Esophagus (tissue), 2 donors: ENCODE measurements around the gene IL10RB. TPM values are rescaled to one million over a fixed set of nuclear protein-coding genes. Genes with fewer than 3 reads are reported as not detected.

Source experiments
- H3K27ac ChIP-seq, 2 donors: one replicate each; pipeline ENCODE4 v1.5.1; 2013; ENCODE audit warnings: low read depth in 2 of 2, mild to moderate bottlenecking in 2 of 2, inconsistent platforms in 1 of 2, low read length in 1 of 2, moderate library complexity in 1 of 2
- H3K27me3 ChIP-seq, 2 donors: one replicate each; pipeline ENCODE4 v1.6.1; 2013; ENCODE audit warnings: low read length in 2 of 2, control low read depth in 1 of 2, mild to moderate bottlenecking in 1 of 2; ENCODE audit not compliant: insufficient read depth in 2 of 2, control insufficient read depth in 1 of 2
- H3K36me3 ChIP-seq, 2 donors: one replicate each; pipeline ENCODE4 v1.6.1; 2013; ENCODE audit warnings: low read length in 1 of 2; ENCODE audit not compliant: control insufficient read depth in 2 of 2, insufficient read depth in 2 of 2
- H3K4me1 ChIP-seq, 2 donors: one replicate each; pipeline ENCODE4 v1.6.1; 2013; ENCODE audit warnings: low read length in 1 of 2; ENCODE audit not compliant: control insufficient read depth in 2 of 2, insufficient read depth in 2 of 2
- H3K4me3 ChIP-seq, 2 donors: one replicate each; pipeline ENCODE4 v1.5.1; 2013; ENCODE audit warnings: low read length in 2 of 2, mild to moderate bottlenecking in 2 of 2, low read depth in 1 of 2, moderate library complexity in 1 of 2
- H3K9me3 ChIP-seq, 2 donors: one replicate each; pipeline ENCODE4 v1.6.1; 2013; ENCODE audit warnings: mild to moderate bottlenecking in 2 of 2, low read depth in 1 of 2, low read length in 1 of 2, moderate library complexity in 1 of 2; ENCODE audit not compliant: control insufficient read depth in 2 of 2, insufficient read depth in 1 of 2
- WGBS, 2 donors: extraction: QIAGEN DNeasy Blood & Tissue Kit; methylation state at CpG; one replicate each; pipeline ENCODE4 v1.1.7; 2013; 5-methylcytosine and 5-hydroxymethylcytosine counted together
- polyA plus RNA-seq, 2 donors: library from polyadenylated mRNA; stranded (reverse); fragments of 200-250 nt; gene quantifications; one replicate each; pipeline ENCODE4 v1.2.3, GENCODE V29; 2013
- donor health status: healthy with polysubstance abuse.
- donor health status: Bipolar disorder and iron deficiency.

Gene IL10RB
- polyA plus RNA-seq, 2 donors, result 22.9 to 23.9 TPM

DNA sequence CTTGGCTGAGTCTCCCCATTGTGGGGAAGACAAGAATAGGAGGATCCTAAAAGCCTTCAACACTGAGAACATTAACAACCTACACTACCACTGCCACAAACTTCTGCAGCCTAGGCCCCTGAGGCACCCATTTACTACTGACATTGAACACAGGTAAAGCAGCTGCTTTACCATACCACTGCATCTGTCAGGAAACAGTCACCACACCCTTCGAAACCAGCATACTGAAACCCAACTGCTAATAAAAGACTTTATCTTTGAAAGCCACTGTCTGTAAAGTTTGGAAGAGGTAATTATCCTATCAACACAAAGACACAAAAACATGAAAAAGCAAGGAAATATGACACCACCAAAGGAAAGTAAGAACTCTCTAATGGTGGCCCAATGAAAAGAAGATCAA is 66.0 kb downstream of the IL10RB start:
- peaks cover 0 to 8% of the 10 kb centered on the region in 2 donors for H3K36me3 ChIP-seq
- no peak overlapping the region for H3K27ac ChIP-seq
- H3K27me3 ChIP-seq, result no peaks in the 10 kb centered on the region
- H3K9me3 ChIP-seq, result no peaks in the 10 kb centered on the region
- no peak overlapping the region for H3K4me3 ChIP-seq
- 85 to 86% methylated on average over 1 of the region's 1 CpG for WGBS, 2 donors
- peaks cover 7% of the 10 kb centered on the region in 2 donors for H3K4me1 ChIP-seq

DNA sequence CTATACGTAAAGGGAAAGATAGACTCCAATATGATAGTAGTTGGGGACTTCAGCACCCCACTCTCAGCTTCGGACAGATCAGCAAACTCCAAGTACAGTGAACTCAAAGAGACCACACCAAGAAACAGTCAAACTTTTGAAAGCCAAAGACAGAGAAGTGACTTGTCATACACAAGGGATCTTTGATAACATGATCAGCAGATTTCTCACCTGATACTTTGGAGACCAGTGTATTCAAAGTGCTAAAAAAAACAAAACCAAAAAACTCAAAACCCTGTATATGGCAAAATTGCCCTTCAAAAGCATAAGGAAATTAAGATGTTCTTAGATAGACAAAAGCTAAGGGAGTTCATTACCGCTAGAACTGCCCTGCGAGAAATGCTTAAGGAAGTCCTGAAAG is 68.0 kb downstream of the IL10RB start:
- WGBS, 2 donors, result 74 to 82% methylated on average over 4 of the region's 4 CpGs
- Histone ChIP-seq H3K4me1 (peaks cover 6 to 7% of the 10 kb centered on the region in 2 donors), H3K36me3 (peaks cover 0 to 8% of the 10 kb centered on the region in 2 donors), H3K9me3 (no peaks in the 10 kb centered on the region), H3K27ac (no peak overlapping the region), H3K4me3 (no peak overlapping the region), H3K27me3 (no peaks in the 10 kb centered on the region)

DNA sequence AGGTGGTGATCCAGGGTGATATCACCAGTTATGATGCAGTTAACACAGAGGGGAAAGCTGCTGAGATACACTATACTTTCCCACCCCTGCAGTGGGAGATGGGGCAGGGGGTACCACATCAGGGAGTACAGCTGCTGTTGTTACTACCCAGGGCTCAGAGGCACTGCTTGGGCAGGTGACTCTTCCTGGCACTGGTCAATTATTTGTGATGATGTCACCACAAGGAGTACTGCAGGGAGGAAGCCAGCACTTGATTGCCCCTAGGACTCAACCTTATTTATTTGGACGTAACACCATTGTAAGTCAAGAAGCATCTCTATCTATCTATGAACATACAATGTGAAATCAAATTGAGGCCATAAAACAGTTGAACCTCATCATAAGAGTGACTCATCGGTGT is 68.7 kb downstream of the IL10RB start:
- no peak overlapping the region for H3K4me3 ChIP-seq
- H3K27me3 ChIP-seq, result no peaks in the 10 kb centered on the region
- H3K4me1 ChIP-seq, result peaks cover 6 to 7% of the 10 kb centered on the region in 2 donors
- no peaks in the 10 kb centered on the region for H3K9me3 ChIP-seq
- WGBS, 2 donors, result 81 to 82% methylated on average over 2 of the region's 2 CpGs
- peaks cover 0 to 8% of the 10 kb centered on the region in 2 donors for H3K36me3 ChIP-seq
- H3K27ac ChIP-seq, result no peak overlapping the region

DNA sequence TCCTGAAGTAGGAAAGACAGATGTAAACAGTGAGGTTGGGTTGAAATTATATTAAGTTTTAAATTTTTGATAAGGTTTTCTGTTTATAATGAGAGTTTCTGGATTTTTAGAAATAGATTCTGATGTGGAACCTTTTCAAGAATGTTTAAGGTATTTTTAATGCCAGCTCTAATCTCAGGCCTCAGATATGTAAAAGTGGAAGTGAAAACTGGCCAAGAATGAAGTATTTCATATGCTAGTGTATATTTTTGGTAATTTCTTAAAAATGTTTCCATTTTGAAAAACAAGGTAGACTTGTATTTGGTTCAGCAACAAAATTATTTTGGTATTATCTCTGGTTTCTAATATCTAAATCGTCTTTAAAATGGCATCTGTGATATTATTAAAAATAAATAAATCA is 73.0 kb downstream of the IL10RB start:
- H3K27ac ChIP-seq, result no peak overlapping the region
- no peaks in the 10 kb centered on the region for H3K4me1 ChIP-seq
- no peaks in the 10 kb centered on the region for H3K27me3 ChIP-seq
- WGBS, 2 donors, result 79 to 83% methylated on average over 1 of the region's 1 CpG
- H3K36me3 ChIP-seq, result peaks cover 0 to 7% of the 10 kb centered on the region in 2 donors
- no peaks in the 10 kb centered on the region for H3K9me3 ChIP-seq
- H3K4me3 ChIP-seq, result no peak overlapping the region

DNA sequence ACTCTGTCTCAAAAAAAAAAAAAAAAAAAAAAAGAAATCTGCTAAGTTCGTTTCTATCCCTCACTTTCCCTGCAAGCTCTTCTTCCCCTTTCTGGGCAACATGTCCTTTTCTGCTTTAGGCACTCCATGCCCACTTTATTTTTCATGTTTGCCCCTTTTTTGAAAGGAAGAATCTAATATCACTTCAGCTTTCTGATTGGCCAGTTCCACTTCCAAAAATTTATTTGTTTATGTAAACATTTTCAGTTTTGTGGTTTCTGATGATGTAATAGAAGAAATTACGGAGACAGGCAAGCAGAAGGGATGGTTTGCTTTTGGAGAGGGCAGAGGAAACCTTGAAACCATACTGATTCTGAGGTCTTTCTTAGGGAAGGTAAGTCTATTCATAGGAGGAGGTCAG is 73.8 kb downstream of the IL10RB start:
- H3K27ac ChIP-seq, result no peak overlapping the region
- peaks cover 0 to 7% of the 10 kb centered on the region in 2 donors for H3K36me3 ChIP-seq
- H3K4me3 ChIP-seq, result no peak overlapping the region
- H3K27me3 ChIP-seq, result no peaks in the 10 kb centered on the region
- H3K4me1 ChIP-seq, result no peaks in the 10 kb centered on the region
- 47 to 56% methylated on average over 2 of the region's 2 CpGs for WGBS, 2 donors
- no peaks in the 10 kb centered on the region for H3K9me3 ChIP-seq

DNA sequence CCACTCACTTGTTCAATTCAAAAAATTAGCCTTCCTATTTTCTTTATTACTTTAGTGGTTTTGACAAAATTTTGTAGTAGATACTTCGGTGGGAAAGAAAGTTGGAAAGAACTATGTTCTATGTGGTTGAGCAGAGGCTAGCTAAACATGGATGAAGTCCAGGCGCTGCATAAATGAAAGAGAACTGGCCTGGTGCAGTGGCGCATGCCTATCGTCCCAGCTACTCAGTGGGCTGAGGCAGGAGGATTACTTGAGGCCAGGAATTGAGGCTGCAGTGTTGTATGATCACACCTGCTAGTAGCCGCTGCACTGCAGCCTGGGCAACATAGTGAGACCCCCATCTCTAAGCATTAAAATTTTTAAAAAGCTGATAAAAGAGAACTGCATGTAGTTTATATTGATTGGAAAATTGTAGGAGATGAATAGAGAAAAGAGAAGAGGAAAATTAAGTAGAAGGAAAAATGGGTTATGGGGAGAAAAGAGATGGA is 79.6 kb downstream of the IL10RB start:
- no peak overlapping the region for H3K4me3 ChIP-seq
- WGBS, 2 donors, result 93 to 94% methylated on average over 5 of the region's 5 CpGs
- no peaks in the 10 kb centered on the region for H3K4me1 ChIP-seq
- no peaks in the 10 kb centered on the region for H3K27me3 ChIP-seq
- no peaks in the 10 kb centered on the region for H3K9me3 ChIP-seq
- peaks cover 0 to 9% of the 10 kb centered on the region in 2 donors for H3K36me3 ChIP-seq
- H3K27ac ChIP-seq, result no peak overlapping the region

Other genes starting within 250 kb of the IL10RB start
- not detected for gene OLIG2, start 240.4 kb upstream of the IL10RB start, polyA plus RNA-seq
- under 1 TPM in 1 of 2 donors, not detected in 1; 0.01 TPM for gene OLIG1, start 196.2 kb upstream of the IL10RB start, polyA plus RNA-seq
- gene IFNAR2, start 36.4 kb upstream of the IL10RB start, polyA plus RNA-seq, result 1 to 10 TPM; 4.5 to 7.2 TPM
- 10 to 100 TPM in 1 of 2 donors, 1 to 10 TPM in 1; 9.0 to 14.1 TPM for gene IFNAR1, start 58.6 kb downstream of the IL10RB start, polyA plus RNA-seq
- gene IFNGR2, start 137.0 kb downstream of the IL10RB start, polyA plus RNA-seq, result 10 to 100 TPM; 44.9 to 52.5 TPM
- 10 to 100 TPM; 20.3 to 27.4 TPM for gene TMEM50B, start 213.6 kb downstream of the IL10RB start, polyA plus RNA-seq
- gene DNAJC28, start 225.3 kb downstream of the IL10RB start, polyA plus RNA-seq, result 1 to 10 TPM; 1.2 to 1.4 TPM